T47D (cell line): ENCODE measurements around the gene ZSCAN22.
A peak's percentile ranks its signal among the peaks of the same experiment; 100 is the strongest.

Experiments
- DNase-seq, 2 experiments: peaks; one replicate each; pipeline versions ENCODE4 v3.0.0 to v3.0.0-alpha.2; 2011 to 2012; ENCODE audit warnings: low read depth in 1 of 2, low spot score in 1 of 2
- JUND ChIP-seq: IDR thresholded peaks from 2 replicates; pipeline ENCODE4 v1.6.1; 2012; ENCODE audit warnings: low read depth
- in situ Hi-C: cut with HindIII; loops from 2 replicates; pipeline ENCODE4 v1.10.0; 2016; ENCODE audit warnings: low sequenced_read_pairs, low pct_unique_long_range_greater_than_20kb

The ZSCAN22 gene

DNA sequence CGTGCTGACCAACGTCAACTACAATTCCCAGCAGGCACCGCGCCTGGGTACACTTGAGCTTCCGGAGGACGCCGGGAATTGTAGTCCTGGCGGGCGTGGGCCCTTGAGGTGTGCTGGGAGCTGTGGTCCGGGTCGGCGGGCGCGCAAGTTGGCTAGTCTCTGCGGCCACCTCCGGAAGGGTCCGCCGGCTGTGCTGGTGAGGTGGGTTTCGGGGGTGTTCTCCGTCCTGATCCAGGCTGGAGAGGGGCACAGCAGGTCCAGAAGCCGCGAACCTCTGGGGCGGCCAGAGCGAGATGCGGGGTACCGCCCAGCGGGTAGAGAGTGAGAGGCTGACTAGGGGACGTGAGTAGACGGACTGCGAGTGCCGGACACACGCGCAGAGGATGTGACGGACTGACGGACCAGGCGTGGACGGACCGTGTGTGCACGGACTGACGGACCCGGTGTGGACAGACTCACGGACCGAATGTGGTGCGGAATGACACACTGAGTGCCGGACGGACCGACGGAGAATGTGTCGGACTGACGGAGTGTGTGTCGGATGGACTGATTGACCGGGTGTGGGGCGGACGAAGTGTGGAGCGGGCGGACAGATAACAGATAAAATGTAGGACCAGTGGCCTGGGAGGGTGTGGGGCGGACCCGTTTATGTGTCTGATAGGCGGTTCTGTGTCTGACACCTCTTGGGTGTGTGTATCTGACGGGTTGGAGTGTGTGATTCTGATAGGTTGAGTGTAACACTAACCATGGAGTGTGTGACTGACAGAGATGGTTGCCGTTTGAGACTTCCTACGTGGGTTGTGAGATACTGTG is at the start of gene ZSCAN22:
ZSCAN22 (plus strand) TSS at position 81 of the 813 bp plus-strand sequence. CDS start 7,809 bp downstream, outside the sequence.
- peak; percentile 84 to 95 for DNase-seq
- TF ChIP-seq JUND = no peak
- in situ Hi-C loops = no loop called here

DNA sequence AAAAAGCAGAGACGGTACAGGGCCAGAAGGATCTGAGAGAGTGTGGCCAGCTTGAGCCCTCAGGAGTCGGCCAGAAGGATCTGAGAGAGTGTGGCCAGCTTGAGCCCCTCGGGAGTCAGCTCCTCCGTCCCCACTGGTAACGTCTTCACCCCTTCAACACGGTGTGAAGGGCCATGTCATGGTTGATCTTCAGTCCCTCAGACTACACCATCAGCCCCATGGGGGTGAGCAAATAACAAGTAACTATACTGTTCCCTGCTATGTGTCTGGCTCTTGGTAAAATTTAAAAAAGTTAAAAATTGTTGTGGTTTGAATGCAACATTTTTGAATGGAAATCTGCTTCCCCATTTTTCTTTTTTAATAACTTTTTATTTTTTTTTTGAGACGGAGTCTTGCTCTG is 49.6 kb upstream of the ZSCAN22 start:
- no peak for TF ChIP-seq JUND
- DNase-seq = no peak
- in situ Hi-C loops = no loop called here

GRCh38 chr19:58277748-58278540 is 48.9 kb upstream of the ZSCAN22 start:
- TF ChIP-seq JUND = no peak
- in situ Hi-C loops = no loop called here
- no peak for DNase-seq

GRCh38 chr19:58278541-58279041 is 48.2 kb upstream of the ZSCAN22 start, which contains the start of gene ZNF8:
TSS of gene ZNF8 (plus strand) at chr19:58278955. CDS start at chr19:58279082, 127 bp downstream.
- DNase-seq = peak; percentile 94 to 95
- in situ Hi-C loops = no loop called here
- TF ChIP-seq JUND = no peak

DNA sequence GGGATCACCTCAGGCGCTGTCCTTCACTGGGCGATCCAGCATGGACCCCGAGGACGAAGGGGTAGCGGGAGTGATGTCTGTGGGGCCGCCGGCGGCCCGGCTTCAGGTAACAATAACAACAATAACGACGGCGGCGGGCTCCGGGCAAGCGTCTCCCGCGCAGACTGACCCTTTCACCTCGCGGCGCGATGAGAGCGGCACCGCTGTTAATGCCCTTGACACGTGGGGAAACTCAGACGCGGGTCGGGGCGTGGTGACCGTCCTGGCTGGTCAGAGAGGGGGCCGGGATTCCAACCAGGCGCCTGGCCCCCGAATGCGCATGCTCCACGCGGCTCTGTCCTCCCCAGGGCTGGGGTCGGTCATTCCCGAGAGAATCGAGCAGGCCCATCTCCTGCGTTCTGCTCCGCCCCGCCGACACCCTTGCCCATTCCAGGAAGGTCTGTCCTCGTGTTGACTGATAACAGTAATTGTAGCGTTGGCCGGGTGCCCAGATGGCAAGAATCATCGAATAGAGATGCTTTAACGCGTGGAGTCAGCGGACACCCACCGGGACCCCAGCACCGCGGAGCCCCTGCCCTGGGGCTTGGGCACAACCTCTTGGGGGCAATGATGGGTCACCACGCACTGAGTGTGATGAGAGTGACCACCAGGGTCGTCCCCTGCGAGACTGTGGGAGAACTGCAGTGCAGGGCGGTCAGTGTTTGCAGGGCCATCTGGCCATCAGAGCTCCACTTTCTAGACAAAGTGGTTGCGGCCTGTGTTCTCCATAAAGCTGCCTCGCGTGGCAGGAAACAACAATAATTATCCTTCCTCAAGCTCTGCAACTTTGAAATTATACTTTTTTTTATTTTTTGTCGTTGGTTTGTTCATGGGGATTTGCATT is 47.5 kb upstream of the ZSCAN22 start:
- in situ Hi-C loops = no loop called here
- DNase-seq = peak in 1 of 2 experiments; percentile 33
- TF ChIP-seq JUND = no peak

DNA sequence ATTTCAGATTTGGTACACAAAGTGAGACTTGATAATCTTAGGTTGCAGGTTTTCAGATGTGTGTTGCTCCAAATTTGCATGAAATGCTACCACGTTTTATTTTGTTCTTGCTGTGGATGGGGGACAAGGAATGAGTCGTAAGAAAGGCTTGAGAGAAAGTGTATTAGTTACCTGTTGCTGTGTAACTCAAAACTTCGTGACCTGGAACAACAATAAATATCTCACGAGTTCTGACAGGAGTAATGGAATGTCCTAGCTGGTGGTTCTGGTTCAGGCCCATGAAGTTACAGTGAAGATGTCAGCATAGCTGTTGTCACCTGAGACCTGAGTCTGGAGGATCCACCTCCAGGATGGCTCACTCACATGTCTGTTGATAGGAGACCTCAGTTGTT is 46.9 kb upstream of the ZSCAN22 start:
- in situ Hi-C loops = no loop called here
- DNase-seq = no peak
- TF ChIP-seq JUND = no peak

GRCh38 chr19:58284199-58284598 is 42.6 kb upstream of the ZSCAN22 start:
- in situ Hi-C loops = no loop called here
- DNase-seq = no peak
- TF ChIP-seq JUND = no peak

DNA sequence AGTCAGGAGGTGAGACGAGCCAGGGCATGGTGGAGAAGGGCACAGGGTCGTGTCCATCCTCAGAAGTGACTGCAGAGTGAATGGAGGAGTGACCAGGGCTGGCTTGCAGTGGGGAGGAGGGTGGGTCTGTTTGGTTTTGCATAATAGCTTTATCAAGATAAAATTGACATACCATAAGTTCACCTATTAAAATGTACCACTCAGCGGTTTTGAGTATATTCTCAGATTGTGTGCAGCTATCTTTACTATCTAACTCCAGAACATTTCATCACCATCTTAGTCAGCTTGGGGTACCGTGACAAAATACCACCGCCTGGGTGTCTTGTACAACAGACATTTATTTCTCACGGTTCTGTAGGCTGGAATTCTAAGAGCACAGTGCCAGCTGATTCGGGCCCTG is 34.9 kb upstream of the ZSCAN22 start:
- in situ Hi-C loops = no loop called here
- no peak for TF ChIP-seq JUND
- DNase-seq = no peak

- in situ Hi-C loops = no loop called here
- DNase-seq = no peak
- TF ChIP-seq JUND = no peak
Observed at GRCh38 chr19:58294743-58295374, 31.9 kb upstream of the ZSCAN22 start.

GRCh38 chr19:58296104-58296503 is 30.7 kb upstream of the ZSCAN22 start:
- TF ChIP-seq JUND = no peak
- DNase-seq = no peak
- in situ Hi-C loops = no loop called here

GRCh38 chr19:58300620-58301019 is 26.2 kb upstream of the ZSCAN22 start:
- TF ChIP-seq JUND = no peak
- no peak for DNase-seq
- in situ Hi-C loops = no loop called here

GRCh38 chr19:58304255-58304654 is 22.5 kb upstream of the ZSCAN22 start:
- in situ Hi-C loops = no loop called here
- no peak for TF ChIP-seq JUND
- DNase-seq = no peak
